Measurements from ENCODE around the gene DUSP19.

Gene DUSP19

GRCh38 chr2:183078163-183078463 is 434 bp upstream of the DUSP19 start:
- no peaks in the 10 kb centered on the region for H3K27me3 ChIP-seq (ENCODE audit: control insufficient read depth, low read length)
- H3K27ac ChIP-seq (ENCODE audit: low read depth, low read length), result peak overlapping the region; percentile 38
- H3K4me1 ChIP-seq (ENCODE audit: control insufficient read depth, low read length), result peaks cover 18% of the 10 kb centered on the region
- H3K79me2 ChIP-seq (ENCODE audit: control insufficient read depth, low read length), result peaks cover 4% of the 10 kb centered on the region; the same call in 1 of the 2 replicates
- H3K4me2 ChIP-seq (ENCODE audit: low read length), result peak overlapping the region; percentile 84
- no peaks in the 10 kb centered on the region for H4K20me1 ChIP-seq (ENCODE audit: control insufficient read depth, insufficient read depth, low read depth, low read length)
- no peak for TF ChIP-seq EZH2phosphoT487 (IDR thresholded peaks at IDR 0.05; ENCODE audit: borderline replicate concordance, low read length)
- TF ChIP-seq CTCF (IDR thresholded peaks at IDR 0.05; ENCODE audit: low read depth, low read length, poor library complexity, severe bottlenecking), result no peak
- no peaks in the 10 kb centered on the region for H3K9me3 ChIP-seq (ENCODE audit: control insufficient read depth, insufficient read depth, low read length)
- no peaks in the 10 kb centered on the region for H3K9me2 ChIP-seq (replicated peaks; ENCODE audit: control insufficient read depth, low read length)
- H3K36me3 ChIP-seq (ENCODE audit: control insufficient read depth, low read length), result no peaks in the 10 kb centered on the region
- peak overlapping the region; percentile 88 for H3K4me3 ChIP-seq (ENCODE audit: low read length)
- no peaks in the 10 kb centered on the region; the same call in 1 of the 2 replicates for H3F3A ChIP-seq (ENCODE audit: control insufficient read depth, insufficient read depth)

DNA sequence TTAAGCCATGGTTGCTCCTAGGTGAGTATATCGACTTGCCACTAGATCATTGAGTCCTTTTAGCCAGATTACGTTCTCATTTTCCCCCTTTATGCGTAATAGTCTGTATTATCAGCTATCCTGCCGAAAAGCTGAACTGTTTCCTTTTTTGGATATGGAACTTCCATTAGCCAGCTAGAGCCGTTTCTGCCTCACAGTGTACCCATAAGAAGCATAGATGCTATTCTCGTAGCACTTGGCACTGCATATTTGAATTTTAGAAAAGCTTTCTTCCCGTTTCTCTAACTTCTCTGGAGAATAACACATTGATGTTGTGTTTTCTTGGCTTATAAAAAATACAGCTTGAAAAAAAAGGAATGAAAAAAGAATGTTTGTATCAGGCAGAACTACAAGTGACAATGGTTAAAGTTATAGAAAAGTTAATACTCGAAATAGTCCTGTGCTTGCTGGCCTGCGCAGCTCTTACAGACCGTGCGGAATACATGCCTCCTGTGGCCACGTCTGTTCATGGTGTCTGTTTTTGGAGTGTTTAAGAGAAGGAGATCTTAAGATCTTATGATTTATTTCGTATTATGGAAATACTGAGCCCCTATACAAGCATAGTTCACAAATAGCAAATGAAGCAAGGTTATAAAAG is 710 bp downstream of the DUSP19 start:
- no peaks in the 10 kb centered on the region for H3K9me3 ChIP-seq (ENCODE audit: control insufficient read depth, insufficient read depth, low read length)
- H3K27me3 ChIP-seq (ENCODE audit: control insufficient read depth, low read length), result no peaks in the 10 kb centered on the region
- H3K27ac ChIP-seq (ENCODE audit: low read depth, low read length), result no peak overlapping the region
- H3K4me3 ChIP-seq (ENCODE audit: low read length), result peak overlapping the region; percentile 88
- H4K20me1 ChIP-seq (ENCODE audit: control insufficient read depth, insufficient read depth, low read depth, low read length), result no peaks in the 10 kb centered on the region
- H3K4me2 ChIP-seq (ENCODE audit: low read length), result peak overlapping the region; percentile 84
- no peaks in the 10 kb centered on the region for H3K36me3 ChIP-seq (ENCODE audit: control insufficient read depth, low read length)
- H3K4me1 ChIP-seq (ENCODE audit: control insufficient read depth, low read length), result peaks cover 18% of the 10 kb centered on the region
- no peaks in the 10 kb centered on the region for H3K9me2 ChIP-seq (replicated peaks; ENCODE audit: control insufficient read depth, low read length)
- H3K79me2 ChIP-seq (ENCODE audit: control insufficient read depth, low read length), result peaks cover 4% of the 10 kb centered on the region; the same call in 1 of the 2 replicates
- no peak for TF ChIP-seq EZH2phosphoT487 (IDR thresholded peaks at IDR 0.05; ENCODE audit: borderline replicate concordance, low read length)
- no peak for TF ChIP-seq CTCF (IDR thresholded peaks at IDR 0.05; ENCODE audit: low read depth, low read length, poor library complexity, severe bottlenecking)
- no peaks in the 10 kb centered on the region; the same call in 1 of the 2 replicates for H3F3A ChIP-seq (ENCODE audit: control insufficient read depth, insufficient read depth)

- Histone ChIP-seq H3K9me2 (replicated peaks; ENCODE audit: control insufficient read depth, low read length) (no peaks in the 10 kb centered on the region), H3K9me3 (ENCODE audit: control insufficient read depth, insufficient read depth, low read length) (no peaks in the 10 kb centered on the region), H3K4me3 (ENCODE audit: low read length) (no peak overlapping the region), H3K4me2 (ENCODE audit: low read length) (no peak overlapping the region), H3K36me3 (ENCODE audit: control insufficient read depth, low read length) (no peaks in the 10 kb centered on the region), H4K20me1 (ENCODE audit: control insufficient read depth, insufficient read depth, low read depth, low read length) (no peaks in the 10 kb centered on the region), H3F3A (ENCODE audit: control insufficient read depth, insufficient read depth) (no peaks in the 10 kb centered on the region; the same call in 1 of the 2 replicates), H3K27me3 (ENCODE audit: control insufficient read depth, low read length) (no peaks in the 10 kb centered on the region), H3K4me1 (ENCODE audit: control insufficient read depth, low read length) (peaks cover 18% of the 10 kb centered on the region), H3K79me2 (ENCODE audit: control insufficient read depth, low read length) (peaks cover 4% of the 10 kb centered on the region; the same call in 1 of the 2 replicates), H3K27ac (ENCODE audit: low read depth, low read length) (no peak overlapping the region)
- TF ChIP-seq CTCF (IDR thresholded peaks at IDR 0.05; ENCODE audit: low read depth, low read length, poor library complexity, severe bottlenecking) (no peak), EZH2phosphoT487 (IDR thresholded peaks at IDR 0.05; ENCODE audit: borderline replicate concordance, low read length) (no peak)
Observed at GRCh38 chr2:183081911-183082310, 3.4 kb downstream of the DUSP19 start.

All from DOHH2 (cell line).